ENCODE data around the gene LSM11.

LSM11 gene

GRCh38 chr5:157734436-157734835 lies 9.1 kb upstream of the LSM11 start:
- Histone ChIP-seq H3K79me1 (ENCODE audit: low read length) (peaks cover 2% of the 10 kb centered on the region), H3K4me1 (ENCODE audit: control insufficient read depth, low read depth, low read length) (no peaks in the 10 kb centered on the region), H2AK5ac (ENCODE audit: low read length) (no peak overlapping the region), H3K27me3 (ENCODE audit: insufficient read depth, low read length, poor library complexity) (no peaks in the 10 kb centered on the region), H3K56ac (ENCODE audit: low read length) (no peak overlapping the region), H3K36me3 (ENCODE audit: control insufficient read depth, insufficient read depth, low read length) (no peaks in the 10 kb centered on the region), H3K27ac (ENCODE audit: low read depth, low read length) (no peak overlapping the region), H3K79me2 (ENCODE audit: control insufficient read depth, insufficient read depth, low read length) (no peaks in the 10 kb centered on the region), H4K5ac (ENCODE audit: low read length) (no peak overlapping the region), H3K4me2 (ENCODE audit: low read length) (no peak overlapping the region), H2BK5ac (ENCODE audit: low read length) (no peak overlapping the region), H2BK15ac (replicated peaks; ENCODE audit: low read depth) (no peak overlapping the region), H3K4me3 (ENCODE audit: low read length) (no peak overlapping the region), H3K18ac (ENCODE audit: low read length) (no peak overlapping the region), H2BK120ac (ENCODE audit: low read depth, low read length) (no peak overlapping the region), H3K4ac (ENCODE audit: low read depth, low read length) (no peak overlapping the region), H4K8ac (ENCODE audit: low read depth, low read length) (no peak overlapping the region), H3K23ac (ENCODE audit: low read length) (no peak overlapping the region), H3K9ac (ENCODE audit: low read length) (no peak overlapping the region)
- no peak for DNase-seq
- no CpG with 5 or more reads among the region's 7 CpGs for WGBS (ENCODE audit: extremely low coverage, insufficient coverage, low lambda C conversion rate)

- Histone ChIP-seq H3K36me3 (ENCODE audit: control insufficient read depth, insufficient read depth, low read length) (no peaks in the 10 kb centered on the region), H2AK5ac (ENCODE audit: low read length) (no peak overlapping the region), H3K18ac (ENCODE audit: low read length) (no peak overlapping the region), H2BK5ac (ENCODE audit: low read length) (no peak overlapping the region), H2BK15ac (replicated peaks; ENCODE audit: low read depth) (no peak overlapping the region), H3K4me2 (ENCODE audit: low read length) (no peak overlapping the region), H3K4me1 (ENCODE audit: control insufficient read depth, low read depth, low read length) (no peaks in the 10 kb centered on the region), H3K56ac (ENCODE audit: low read length) (no peak overlapping the region), H2BK120ac (ENCODE audit: low read depth, low read length) (no peak overlapping the region), H3K4me3 (ENCODE audit: low read length) (no peak overlapping the region), H3K27ac (ENCODE audit: low read depth, low read length) (no peak overlapping the region), H3K27me3 (ENCODE audit: insufficient read depth, low read length, poor library complexity) (no peaks in the 10 kb centered on the region), H4K8ac (ENCODE audit: low read depth, low read length) (no peak overlapping the region), H4K5ac (ENCODE audit: low read length) (no peak overlapping the region), H3K9ac (ENCODE audit: low read length) (no peak overlapping the region), H3K79me1 (ENCODE audit: low read length) (peaks cover 2% of the 10 kb centered on the region), H3K79me2 (ENCODE audit: control insufficient read depth, insufficient read depth, low read length) (no peaks in the 10 kb centered on the region), H3K23ac (ENCODE audit: low read length) (no peak overlapping the region), H3K4ac (ENCODE audit: low read depth, low read length) (no peak overlapping the region)
- no CpG with 5 or more reads among the region's 6 CpGs for WGBS (ENCODE audit: extremely low coverage, insufficient coverage, low lambda C conversion rate)
- no peak for DNase-seq
Observed at GRCh38 chr5:157735991-157736390, 7.5 kb upstream of the LSM11 start.

DNA sequence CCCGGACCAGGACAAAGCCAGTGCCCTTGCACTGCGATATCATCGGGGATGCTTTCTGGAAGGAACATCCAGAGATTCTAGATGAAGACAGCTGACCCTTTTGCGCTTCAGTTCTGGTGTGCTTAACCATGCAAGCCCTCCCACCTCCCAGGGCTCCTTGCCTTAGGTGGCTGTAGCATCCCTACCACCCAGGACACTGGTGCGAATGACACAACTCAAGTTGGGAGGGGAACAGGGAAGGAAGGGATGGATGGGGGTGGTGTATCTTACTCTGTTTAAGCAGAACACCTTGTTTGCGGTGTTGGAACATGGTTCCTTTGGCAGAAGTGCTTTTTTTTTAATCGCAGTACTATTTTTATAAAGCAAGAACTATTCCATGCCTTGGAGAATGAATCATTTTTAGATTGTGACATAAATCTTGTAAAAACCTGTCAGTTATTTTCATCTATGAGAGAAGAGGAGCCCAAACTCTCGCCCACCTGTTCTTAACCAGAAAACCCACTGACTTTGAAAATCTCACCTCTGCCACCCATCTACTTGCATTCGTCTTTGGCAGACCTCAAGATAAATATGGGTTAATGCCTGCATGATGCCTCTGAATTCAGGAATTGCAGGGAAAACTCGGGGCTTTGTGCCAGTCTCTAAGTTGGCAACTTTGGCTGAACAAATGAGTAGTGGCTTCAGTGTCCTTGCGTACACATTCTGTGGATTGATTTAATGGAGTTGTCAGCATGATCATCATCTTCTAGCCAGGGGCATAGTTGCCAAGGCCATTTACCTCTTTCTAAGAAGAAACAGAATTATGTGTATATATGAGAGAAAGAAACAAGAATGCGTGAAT lies 3.9 kb upstream of the LSM11 start:
- DNase-seq = no peak
- Histone ChIP-seq H2BK5ac (ENCODE audit: low read length) (no peak overlapping the region), H3K4me2 (ENCODE audit: low read length) (no peak overlapping the region), H3K4ac (ENCODE audit: low read depth, low read length) (no peak overlapping the region), H2BK15ac (replicated peaks; ENCODE audit: low read depth) (no peak overlapping the region), H3K23ac (ENCODE audit: low read length) (no peak overlapping the region), H3K9ac (ENCODE audit: low read length) (no peak overlapping the region), H3K36me3 (ENCODE audit: control insufficient read depth, insufficient read depth, low read length) (no peaks in the 10 kb centered on the region), H3K4me1 (ENCODE audit: control insufficient read depth, low read depth, low read length) (peaks cover 5% of the 10 kb centered on the region), H2AK5ac (ENCODE audit: low read length) (no peak overlapping the region), H3K27ac (ENCODE audit: low read depth, low read length) (no peak overlapping the region), H4K5ac (ENCODE audit: low read length) (no peak overlapping the region), H3K4me3 (ENCODE audit: low read length) (no peak overlapping the region), H3K18ac (ENCODE audit: low read length) (no peak overlapping the region), H3K79me2 (ENCODE audit: control insufficient read depth, insufficient read depth, low read length) (no peaks in the 10 kb centered on the region), H3K27me3 (ENCODE audit: insufficient read depth, low read length, poor library complexity) (no peaks in the 10 kb centered on the region), H2BK120ac (ENCODE audit: low read depth, low read length) (no peak overlapping the region), H3K56ac (ENCODE audit: low read length) (no peak overlapping the region), H3K79me1 (ENCODE audit: low read length) (no peaks in the 10 kb centered on the region), H4K8ac (ENCODE audit: low read depth, low read length) (no peak overlapping the region)
- no CpG with 5 or more reads among the region's 12 CpGs for WGBS (ENCODE audit: extremely low coverage, insufficient coverage, low lambda C conversion rate)

GRCh38 chr5:157740229-157740610 lies 3.3 kb upstream of the LSM11 start:
- no peak overlapping the region for H3K9ac ChIP-seq (ENCODE audit: low read length)
- no peak overlapping the region for H3K18ac ChIP-seq (ENCODE audit: low read length)
- no peaks in the 10 kb centered on the region for H3K79me1 ChIP-seq (ENCODE audit: low read length)
- H3K4me3 ChIP-seq (ENCODE audit: low read length) = no peak overlapping the region
- peak; percentile 71 for DNase-seq
- no CpG with 5 or more reads among the region's 3 CpGs for WGBS (ENCODE audit: extremely low coverage, insufficient coverage, low lambda C conversion rate)
- peaks cover 6% of the 10 kb centered on the region for H3K4me1 ChIP-seq (ENCODE audit: control insufficient read depth, low read depth, low read length)
- no peak overlapping the region for H3K23ac ChIP-seq (ENCODE audit: low read length)
- no peaks in the 10 kb centered on the region for H3K27me3 ChIP-seq (ENCODE audit: insufficient read depth, low read length, poor library complexity)
- no peak overlapping the region for H4K8ac ChIP-seq (ENCODE audit: low read depth, low read length)
- no peaks in the 10 kb centered on the region for H3K36me3 ChIP-seq (ENCODE audit: control insufficient read depth, insufficient read depth, low read length)
- no peaks in the 10 kb centered on the region for H3K79me2 ChIP-seq (ENCODE audit: control insufficient read depth, insufficient read depth, low read length)
- no peak overlapping the region for H4K5ac ChIP-seq (ENCODE audit: low read length)
- no peak overlapping the region for H2BK15ac ChIP-seq (replicated peaks; ENCODE audit: low read depth)
- H3K27ac ChIP-seq (ENCODE audit: low read depth, low read length) = no peak overlapping the region
- H3K4ac ChIP-seq (ENCODE audit: low read depth, low read length) = no peak overlapping the region
- no peak overlapping the region for H3K56ac ChIP-seq (ENCODE audit: low read length)
- H3K4me2 ChIP-seq (ENCODE audit: low read length) = no peak overlapping the region
- no peak overlapping the region for H2BK5ac ChIP-seq (ENCODE audit: low read length)
- no peak overlapping the region for H2BK120ac ChIP-seq (ENCODE audit: low read depth, low read length)
- H2AK5ac ChIP-seq (ENCODE audit: low read length) = no peak overlapping the region

DNA sequence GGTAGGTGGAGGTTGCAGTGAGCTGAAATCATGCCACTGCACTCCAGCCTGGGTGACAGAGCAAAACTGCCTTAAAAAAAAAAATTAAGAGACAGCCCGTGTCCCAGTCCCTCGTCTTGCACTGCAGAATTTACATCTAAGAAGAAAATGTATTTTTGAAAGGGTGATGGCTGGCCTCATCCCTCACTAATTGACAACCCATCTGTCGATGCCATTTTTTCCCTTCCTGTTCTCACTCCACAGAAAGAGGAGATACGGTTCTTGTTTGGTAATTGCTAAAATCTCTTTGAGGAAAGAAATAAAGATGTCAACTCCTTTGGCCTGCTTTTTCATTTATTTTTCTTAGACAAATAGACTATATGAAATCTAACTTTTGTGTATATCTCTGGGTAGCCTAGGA lies 2.4 kb upstream of the LSM11 start:
- Histone ChIP-seq H3K4me3 (ENCODE audit: low read length) (no peak overlapping the region), H2BK5ac (ENCODE audit: low read length) (no peak overlapping the region), H4K5ac (ENCODE audit: low read length) (no peak overlapping the region), H3K4ac (ENCODE audit: low read depth, low read length) (no peak overlapping the region), H2BK15ac (replicated peaks; ENCODE audit: low read depth) (no peak overlapping the region), H3K9ac (ENCODE audit: low read length) (no peak overlapping the region), H3K56ac (ENCODE audit: low read length) (no peak overlapping the region), H3K36me3 (ENCODE audit: control insufficient read depth, insufficient read depth, low read length) (no peaks in the 10 kb centered on the region), H3K18ac (ENCODE audit: low read length) (no peak overlapping the region), H3K4me1 (ENCODE audit: control insufficient read depth, low read depth, low read length) (peaks cover 6% of the 10 kb centered on the region), H4K8ac (ENCODE audit: low read depth, low read length) (no peak overlapping the region), H3K27me3 (ENCODE audit: insufficient read depth, low read length, poor library complexity) (no peaks in the 10 kb centered on the region), H3K79me1 (ENCODE audit: low read length) (no peaks in the 10 kb centered on the region), H3K23ac (ENCODE audit: low read length) (no peak overlapping the region), H3K4me2 (ENCODE audit: low read length) (no peak overlapping the region), H2BK120ac (ENCODE audit: low read depth, low read length) (no peak overlapping the region), H2AK5ac (ENCODE audit: low read length) (no peak overlapping the region), H3K79me2 (ENCODE audit: control insufficient read depth, insufficient read depth, low read length) (no peaks in the 10 kb centered on the region), H3K27ac (ENCODE audit: low read depth, low read length) (no peak overlapping the region)
- no CpG with 5 or more reads among the region's 4 CpGs for WGBS (ENCODE audit: extremely low coverage, insufficient coverage, low lambda C conversion rate)
- DNase-seq = no peak

Measured in mesendoderm (in vitro differentiated cells).